CD4-positive, alpha-beta memory T cell (primary cell): ENCODE data around the gene RARA. TPM values are rescaled to one million over a fixed set of nuclear protein-coding genes. Genes with fewer than 3 reads are reported as not detected.
A peak's percentile ranks its signal among the peaks of the same experiment; 100 is the strongest.

Experiments used
- CTCF ChIA-PET: fragments of 350-600 bp; sonication (Branson Sonifier 250); formaldehyde crosslinking; loops from one replicate; lab custom pipeline; 2021; ENCODE audit warnings: inconsistent platforms; ENCODE audit not compliant: partially characterized antibody; lab: Charles Lee
- POLR2A ChIA-PET: fragments of 350-600 bp; sonication (Branson Sonifier 250); formaldehyde crosslinking; loops from one replicate; lab custom pipeline; 2021; ENCODE audit not compliant: partially characterized antibody; lab: Charles Lee
- DNase-seq, 5 donors: peaks; one replicate each; pipeline versions ENCODE4 v3.0.0 to v3.0.0-alpha.2; 2020 to 2022; ENCODE audit warnings: mixed read lengths in 1 of 5
- H3K27ac ChIP-seq: one replicate; pipeline ENCODE4 v1.7.0; 2013; ENCODE audit warnings: low read depth, low read length
- H3K27me3 ChIP-seq: 2 replicates; pipeline ENCODE4 v1.7.0; 2013; ENCODE audit warnings: mild to moderate bottlenecking, low read length, moderate library complexity; ENCODE audit not compliant: insufficient read depth
- H3K36me3 ChIP-seq: 2 replicates; pipeline ENCODE4 v1.7.0; 2013; ENCODE audit warnings: mild to moderate bottlenecking, low read length, moderate library complexity; ENCODE audit not compliant: insufficient read depth
- H3K4me1 ChIP-seq: 2 replicates; pipeline ENCODE4 v1.7.0; 2013; ENCODE audit warnings: mild to moderate bottlenecking, low read length, moderate library complexity; ENCODE audit not compliant: insufficient read depth
- H3K4me3 ChIP-seq, 2 donors: one replicate each; pipeline ENCODE4 v1.7.0; 2013; ENCODE audit warnings: low read length in 2 of 2, mild to moderate bottlenecking in 1 of 2
- H3K9me3 ChIP-seq, 2 donors: one replicate each; pipeline ENCODE4 v1.7.0; 2013; ENCODE audit warnings: low read length in 2 of 2, control low read depth in 1 of 2; ENCODE audit not compliant: control insufficient read depth in 1 of 2
- H3K27ac Mint-ChIP-seq, 7 donors: one replicate each; pipeline ENCODE4 v1.8.0; 2020 to 2021; ENCODE audit warnings: mixed read lengths in 7 of 7, mild to moderate bottlenecking in 6 of 7, inconsistent platforms in 3 of 7, moderate library complexity in 3 of 7
- H3K27me3 Mint-ChIP-seq, 2 donors: one replicate each; pipeline ENCODE4 v1.8.0; 2020 to 2021; ENCODE audit warnings: mixed read lengths in 2 of 2
- H3K36me3 Mint-ChIP-seq, 2 donors: one replicate each; pipeline ENCODE4 v1.8.0; 2020 to 2021; ENCODE audit warnings: mixed read lengths in 2 of 2, inconsistent platforms in 1 of 2, mild to moderate bottlenecking in 1 of 2
- H3K4me1 Mint-ChIP-seq, 4 donors: one replicate each; pipeline ENCODE4 v1.8.0; 2020 to 2021; ENCODE audit warnings: mixed read lengths in 4 of 4, mild to moderate bottlenecking in 1 of 4
- H3K4me3 Mint-ChIP-seq, 8 donors: one replicate each; pipeline ENCODE4 v1.8.0; 2020 to 2021; ENCODE audit warnings: mixed read lengths in 8 of 8, mild to moderate bottlenecking in 7 of 8, moderate library complexity in 6 of 8, inconsistent platforms in 3 of 8
- H3K9me3 Mint-ChIP-seq, 8 donors: one replicate each; pipeline ENCODE4 v1.8.0; 2020 to 2021; ENCODE audit warnings: mixed read lengths in 8 of 8, mild to moderate bottlenecking in 5 of 8, inconsistent platforms in 3 of 8, moderate library complexity in 1 of 8
- intact Hi-C: fragments of 100-400 bp; cut with micrococcal nuclease; formaldehyde crosslinking; loops from one replicate; pipeline ENCODE4 v1.15.1; 2023
- polyA plus RNA-seq, 2 donors: library from polyadenylated mRNA; unstranded; fragments of 300-500 nt; fragmentation: Illumina TruSeq; gene quantifications; one replicate each; pipeline ENCODE4 v1.2.3, GENCODE V29; 2021
- total RNA-seq, 2 experiments: library from RNA; stranded (reverse); gene quantifications; one replicate each; pipeline ENCODE4 v1.2.3, GENCODE V29; 2021

RARA gene
- total and polyA plus RNA-seq, 4 experiments from 2014 or later: 5.1 to 54.5 (median 37.4) TPM

- Mint-ChIP-seq H3K4me3 (peak overlapping the region; percentile 72 to 98 (median 91)), H3K4me1 (peaks cover 64 to 95% (median 80%) of the 10 kb centered on the region in 4 donors), H3K36me3 (peaks cover 6 to 37% of the 10 kb centered on the region in 2 donors), H3K27me3 (peaks cover 1 to 3% of the 10 kb centered on the region in 2 donors), H3K9me3 (peaks cover 0 to 3% (median 0%) of the 10 kb centered on the region in 8 donors), H3K27ac (peak overlapping the region; percentile 96 to 100 (median 99))
- Histone ChIP-seq H3K4me1 (peaks cover 94% of the 10 kb centered on the region), H3K27ac (peak overlapping the region; percentile 99), H3K4me3 (peak overlapping the region; percentile 19 to 56), H3K27me3 (no peaks in the 10 kb centered on the region), H3K36me3 (peaks cover 10% of the 10 kb centered on the region), H3K9me3 (no peaks in the 10 kb centered on the region)
- ChIA-PET CTCF (interaction anchor here (1.0 to 18.7 kb wide), 7 partner anchors 8 to 28 kb away, joined by 4 to 252 read pairs (median 16); partner anchors contain the start of gene RARA), POLR2A (interaction anchor here (0.6 to 37.1 kb wide), 8 partner anchors 16 to 319 kb away, joined by 3 to 1054 read pairs (median 3); partner anchors contain the start of genes CDC6, NR1D1 and RARA)
- intact Hi-C loops: loop anchor here (2.0 kb wide), 1 partner anchor 24 kb away; no protein-coding TSS in a partner anchor
- peak in 1 of 5 donors; percentile 56 for DNase-seq
Observed at GRCh38 chr17:40327244-40327729, 18.3 kb downstream of the RARA start.

GRCh38 chr17:40327735-40328385, 18.9 kb downstream of the RARA start:
- no peaks in the 10 kb centered on the region for H3K9me3 ChIP-seq
- DNase-seq: no peak
- peaks cover 10% of the 10 kb centered on the region for H3K36me3 ChIP-seq
- Mint-ChIP-seq H3K27ac (peak overlapping the region; percentile 96 to 100 (median 99)), H3K36me3 (peaks cover 11 to 35% of the 10 kb centered on the region in 2 donors), H3K4me3 (peak overlapping the region; percentile 72 to 98 (median 91)), H3K4me1 (peaks cover 66 to 98% (median 81%) of the 10 kb centered on the region in 4 donors), H3K9me3 (peaks cover 0 to 2% (median 0%) of the 10 kb centered on the region in 8 donors), H3K27me3 (peaks cover under 1 to 2% of the 10 kb centered on the region in 2 donors)
- H3K4me1 ChIP-seq: peaks cover 98% of the 10 kb centered on the region
- ChIA-PET CTCF (interaction anchor here (1.0 to 18.7 kb wide), 7 partner anchors 9 to 27 kb away, joined by 4 to 252 read pairs (median 16); partner anchors contain the start of gene RARA), POLR2A (interaction anchor here (1.0 to 37.1 kb wide), 5 partner anchors 17 to 227 kb away, joined by 3 to 1054 read pairs (median 4); partner anchors contain the start of genes NR1D1 and RARA)
- intact Hi-C loops: loop anchor here (2.0 kb wide), 1 partner anchor 25 kb away; no protein-coding TSS in a partner anchor
- H3K27me3 ChIP-seq: no peaks in the 10 kb centered on the region
- peak overlapping the region; percentile 19 to 56 for H3K4me3 ChIP-seq
- H3K27ac ChIP-seq: peak overlapping the region; percentile 99

GRCh38 chr17:40328386-40328766, 19.4 kb downstream of the RARA start:
- H3K27me3 Mint-ChIP-seq: no peaks in the 10 kb centered on the region
- peak overlapping the region; percentile 5 to 98 (median 65) for H3K4me3 Mint-ChIP-seq
- peaks cover 10% of the 10 kb centered on the region for H3K36me3 ChIP-seq
- H3K27ac ChIP-seq: peak overlapping the region; percentile 1
- H3K4me1 Mint-ChIP-seq: peaks cover 63 to 98% (median 79%) of the 10 kb centered on the region in 4 donors
- H3K9me3 ChIP-seq: no peaks in the 10 kb centered on the region
- ChIA-PET POLR2A (interaction anchor here (0.6 to 37.1 kb wide), 4 partner anchors 16 to 228 kb away, joined by 3 to 1054 read pairs (median 185); partner anchors contain the start of genes NR1D1 and RARA), CTCF (interaction anchor here (0.7 to 18.7 kb wide), 7 partner anchors 9 to 248 kb away, joined by 3 to 252 read pairs (median 16); partner anchors contain the start of gene RARA)
- H3K27me3 ChIP-seq: no peaks in the 10 kb centered on the region
- H3K9me3 Mint-ChIP-seq: no peaks in the 10 kb centered on the region
- H3K4me3 ChIP-seq: no peak overlapping the region
- intact Hi-C loops: no loop called here
- DNase-seq: no peak
- H3K36me3 Mint-ChIP-seq: peaks cover 13 to 31% of the 10 kb centered on the region in 2 donors
- peaks cover 97% of the 10 kb centered on the region for H3K4me1 ChIP-seq
- H3K27ac Mint-ChIP-seq: peak overlapping the region; percentile 84 to 100 (median 99)

- Mint-ChIP-seq H3K27ac (peak overlapping the region; percentile 64 to 100 (median 91)), H3K36me3 (peaks cover 16 to 36% of the 10 kb centered on the region in 2 donors), H3K27me3 (no peaks in the 10 kb centered on the region), H3K4me1 (peaks cover 64 to 98% (median 82%) of the 10 kb centered on the region in 4 donors), H3K9me3 (no peaks in the 10 kb centered on the region), H3K4me3 (peak overlapping the region in 7 of 8 donors; percentile 22 to 77 (median 60))
- H3K36me3 ChIP-seq: peaks cover 10% of the 10 kb centered on the region
- peaks cover 98% of the 10 kb centered on the region for H3K4me1 ChIP-seq
- ChIA-PET POLR2A (interaction anchor here (29.0 to 37.1 kb wide), 2 partner anchors 14 to 15 kb away, joined by 1054 read pairs; partner anchors contain the start of gene RARA), CTCF (interaction anchor here (1.2 to 18.7 kb wide), 5 partner anchors 13 to 25 kb away, joined by 6 to 252 read pairs (median 9); partner anchors contain the start of gene RARA)
- DNase-seq: no peak
- H3K27me3 ChIP-seq: no peaks in the 10 kb centered on the region
- peak overlapping the region; percentile 30 to 38 for H3K4me3 ChIP-seq
- intact Hi-C loops: no loop called here
- no peaks in the 10 kb centered on the region for H3K9me3 ChIP-seq
- peak overlapping the region; percentile 54 for H3K27ac ChIP-seq
Observed at GRCh38 chr17:40329839-40330794, 21.1 kb downstream of the RARA start.

GRCh38 chr17:40330850-40331470, 22.0 kb downstream of the RARA start:
- H3K4me3 Mint-ChIP-seq: peak overlapping the region in 7 of 8 donors; percentile 21 to 77 (median 63)
- no peaks in the 10 kb centered on the region for H3K27me3 Mint-ChIP-seq
- POLR2A ChIA-PET: interaction anchor here (0.5 to 37.1 kb wide), 4 partner anchors 13 to 182 kb away, joined by 3 to 1054 read pairs (median 528); partner anchors contain the start of gene RARA
- peaks cover 59 to 93% (median 76%) of the 10 kb centered on the region in 4 donors for H3K4me1 Mint-ChIP-seq
- CTCF ChIA-PET: interaction anchor here (1.4 to 18.7 kb wide), 3 partner anchors 14 to 24 kb away, joined by 7 to 252 read pairs (median 9); partner anchors contain the start of gene RARA
- intact Hi-C loops: no loop called here
- Histone ChIP-seq H3K4me1 (peaks cover 91% of the 10 kb centered on the region), H3K36me3 (peaks cover 10% of the 10 kb centered on the region), H3K27me3 (no peaks in the 10 kb centered on the region), H3K9me3 (no peaks in the 10 kb centered on the region), H3K27ac (peak overlapping the region; percentile 54), H3K4me3 (peak overlapping the region in 1 of 2 donors; percentile 13)
- H3K36me3 Mint-ChIP-seq: peaks cover 16 to 34% of the 10 kb centered on the region in 2 donors
- DNase-seq: no peak
- peak overlapping the region; percentile 52 to 99 (median 85) for H3K27ac Mint-ChIP-seq
- H3K9me3 Mint-ChIP-seq: no peaks in the 10 kb centered on the region
